Measurements from ENCODE around the gene C16orf78.

Gene C16orf78

GRCh38 chr16:49373504-49373903 lies at the start of gene C16orf78:
Gene C16orf78, plus strand, starts transcription at chr16:49373804. Its CDS starts 136 bp downstream, at chr16:49373940.
- Mint-ChIP-seq H3K4me1 (no peaks in the 10 kb centered on the region), H3K9me3 (peaks cover 3 to 5% of the 10 kb centered on the region in 2 donors), H3K27me3 (peaks cover 33 to 40% of the 10 kb centered on the region in 2 donors), H3K27ac (no peak within 1 kb of the TSS), H3K4me3 (no peak within 1 kb of the TSS), H3K36me3 (no peaks in the 10 kb centered on the region)
- DNase-seq (no peak), ATAC-seq (replicated peaks) (no peak)

GRCh38 chr16:49324703-49325102 lies 48.9 kb upstream of the C16orf78 start:
- Mint-ChIP-seq H3K27me3 (peaks cover 5 to 18% of the 10 kb centered on the region in 2 donors), H3K27ac (no peak overlapping the region), H3K9me3 (peaks cover 5 to 7% of the 10 kb centered on the region in 2 donors), H3K36me3 (no peaks in the 10 kb centered on the region), H3K4me3 (no peak overlapping the region), H3K4me1 (no peaks in the 10 kb centered on the region)
- ATAC-seq (replicated peaks) (no peak), DNase-seq (no peak)

- Mint-ChIP-seq H3K36me3 (no peaks in the 10 kb centered on the region), H3K4me1 (no peaks in the 10 kb centered on the region), H3K27me3 (peaks cover 5 to 18% of the 10 kb centered on the region in 2 donors), H3K4me3 (no peak overlapping the region), H3K27ac (no peak overlapping the region), H3K9me3 (no peaks in the 10 kb centered on the region)
- ATAC-seq (replicated peaks) (no peak), DNase-seq (no peak)
Observed at GRCh38 chr16:49327466-49327865, 46.1 kb upstream of the C16orf78 start.

GRCh38 chr16:49328325-49328724 lies 45.3 kb upstream of the C16orf78 start:
- no peaks in the 10 kb centered on the region for H3K4me1 Mint-ChIP-seq
- no peak overlapping the region for H3K27ac Mint-ChIP-seq
- no peak for DNase-seq
- H3K27me3 Mint-ChIP-seq, result peaks cover 5 to 18% of the 10 kb centered on the region in 2 donors
- H3K36me3 Mint-ChIP-seq, result no peaks in the 10 kb centered on the region
- no peaks in the 10 kb centered on the region for H3K9me3 Mint-ChIP-seq
- ATAC-seq (replicated peaks), result no peak
- H3K4me3 Mint-ChIP-seq, result no peak overlapping the region

GRCh38 chr16:49330562-49331201 lies 42.9 kb upstream of the C16orf78 start:
- peaks cover 0 to 1% of the 10 kb centered on the region in 2 donors for H3K9me3 Mint-ChIP-seq
- H3K27ac Mint-ChIP-seq, result no peak overlapping the region
- H3K4me1 Mint-ChIP-seq, result no peaks in the 10 kb centered on the region
- no peak overlapping the region for H3K4me3 Mint-ChIP-seq
- peaks cover 5 to 7% of the 10 kb centered on the region in 2 donors for H3K27me3 Mint-ChIP-seq
- DNase-seq (no peak), ATAC-seq (replicated peaks) (no peak)
- H3K36me3 Mint-ChIP-seq, result no peaks in the 10 kb centered on the region

GRCh38 chr16:49332589-49333258 lies 40.9 kb upstream of the C16orf78 start:
- H3K36me3 Mint-ChIP-seq, result no peaks in the 10 kb centered on the region
- H3K4me3 Mint-ChIP-seq, result no peak overlapping the region
- no peak overlapping the region for H3K27ac Mint-ChIP-seq
- peaks cover 0 to 1% of the 10 kb centered on the region in 2 donors for H3K9me3 Mint-ChIP-seq
- H3K4me1 Mint-ChIP-seq, result no peaks in the 10 kb centered on the region
- no peak for DNase-seq
- no peak for ATAC-seq (replicated peaks)
- peaks cover 13 to 17% of the 10 kb centered on the region in 2 donors for H3K27me3 Mint-ChIP-seq

- Mint-ChIP-seq H3K4me1 (no peaks in the 10 kb centered on the region), H3K36me3 (no peaks in the 10 kb centered on the region), H3K27me3 (peaks cover 14 to 19% of the 10 kb centered on the region in 2 donors), H3K9me3 (peaks cover 0 to 1% of the 10 kb centered on the region in 2 donors), H3K4me3 (no peak overlapping the region), H3K27ac (no peak overlapping the region)
- ATAC-seq (replicated peaks), result no peak
- no peak for DNase-seq
Observed at GRCh38 chr16:49333259-49333597, 40.4 kb upstream of the C16orf78 start.

- no peaks in the 10 kb centered on the region for H3K36me3 Mint-ChIP-seq
- no peak overlapping the region for H3K27ac Mint-ChIP-seq
- peaks cover 0 to 1% of the 10 kb centered on the region in 2 donors for H3K9me3 Mint-ChIP-seq
- peaks cover 25 to 33% of the 10 kb centered on the region in 2 donors for H3K27me3 Mint-ChIP-seq
- H3K4me1 Mint-ChIP-seq, result no peaks in the 10 kb centered on the region
- DNase-seq (no peak), ATAC-seq (replicated peaks) (no peak)
- H3K4me3 Mint-ChIP-seq, result no peak overlapping the region
Observed at GRCh38 chr16:49335828-49336227, 37.8 kb upstream of the C16orf78 start.

GRCh38 chr16:49336581-49336980 lies 37.0 kb upstream of the C16orf78 start:
- DNase-seq (no peak), ATAC-seq (replicated peaks) (no peak)
- H3K27me3 Mint-ChIP-seq, result peaks cover 28 to 33% of the 10 kb centered on the region in 2 donors
- H3K27ac Mint-ChIP-seq, result no peak overlapping the region
- H3K9me3 Mint-ChIP-seq, result peaks cover 0 to 1% of the 10 kb centered on the region in 2 donors
- no peaks in the 10 kb centered on the region for H3K4me1 Mint-ChIP-seq
- no peak overlapping the region for H3K4me3 Mint-ChIP-seq
- H3K36me3 Mint-ChIP-seq, result no peaks in the 10 kb centered on the region

GRCh38 chr16:49337814-49338350 lies 35.7 kb upstream of the C16orf78 start:
- ATAC-seq (replicated peaks) (no peak), DNase-seq (no peak)
- Mint-ChIP-seq H3K36me3 (no peaks in the 10 kb centered on the region), H3K4me1 (no peaks in the 10 kb centered on the region), H3K4me3 (no peak overlapping the region), H3K27ac (no peak overlapping the region), H3K27me3 (peaks cover 33 to 35% of the 10 kb centered on the region in 2 donors), H3K9me3 (peaks cover 0 to 1% of the 10 kb centered on the region in 2 donors)

GRCh38 chr16:49338611-49339265 lies 34.9 kb upstream of the C16orf78 start:
- ATAC-seq (replicated peaks) (no peak), DNase-seq (no peak)
- Mint-ChIP-seq H3K9me3 (peaks cover 0 to 1% of the 10 kb centered on the region in 2 donors), H3K27me3 (peaks cover 33 to 35% of the 10 kb centered on the region in 2 donors), H3K27ac (no peak overlapping the region), H3K4me1 (no peaks in the 10 kb centered on the region), H3K36me3 (no peaks in the 10 kb centered on the region), H3K4me3 (no peak overlapping the region)

- Mint-ChIP-seq H3K36me3 (no peaks in the 10 kb centered on the region), H3K27ac (no peak overlapping the region), H3K4me1 (no peaks in the 10 kb centered on the region), H3K4me3 (no peak overlapping the region), H3K9me3 (no peaks in the 10 kb centered on the region), H3K27me3 (peaks cover 33 to 35% of the 10 kb centered on the region in 2 donors)
- ATAC-seq (replicated peaks) (no peak), DNase-seq (no peak)
Observed at GRCh38 chr16:49340466-49340865, 33.1 kb upstream of the C16orf78 start.

GRCh38 chr16:49341706-49342105 lies 31.9 kb upstream of the C16orf78 start:
- peaks cover 24 to 25% of the 10 kb centered on the region in 2 donors for H3K27me3 Mint-ChIP-seq
- no peak overlapping the region for H3K27ac Mint-ChIP-seq
- ATAC-seq (replicated peaks) (no peak), DNase-seq (no peak)
- H3K4me1 Mint-ChIP-seq, result no peaks in the 10 kb centered on the region
- no peaks in the 10 kb centered on the region for H3K36me3 Mint-ChIP-seq
- no peaks in the 10 kb centered on the region for H3K9me3 Mint-ChIP-seq
- H3K4me3 Mint-ChIP-seq, result no peak overlapping the region

GRCh38 chr16:49342336-49343265 lies 31.0 kb upstream of the C16orf78 start:
- Mint-ChIP-seq H3K9me3 (no peaks in the 10 kb centered on the region), H3K27ac (no peak overlapping the region), H3K4me1 (no peaks in the 10 kb centered on the region), H3K4me3 (no peak overlapping the region), H3K27me3 (peaks cover 18 to 22% of the 10 kb centered on the region in 2 donors), H3K36me3 (no peaks in the 10 kb centered on the region)
- ATAC-seq (replicated peaks) (no peak), DNase-seq (no peak)
